ENCODE results near the gene ACTR10.

The ACTR10 gene

DNA sequence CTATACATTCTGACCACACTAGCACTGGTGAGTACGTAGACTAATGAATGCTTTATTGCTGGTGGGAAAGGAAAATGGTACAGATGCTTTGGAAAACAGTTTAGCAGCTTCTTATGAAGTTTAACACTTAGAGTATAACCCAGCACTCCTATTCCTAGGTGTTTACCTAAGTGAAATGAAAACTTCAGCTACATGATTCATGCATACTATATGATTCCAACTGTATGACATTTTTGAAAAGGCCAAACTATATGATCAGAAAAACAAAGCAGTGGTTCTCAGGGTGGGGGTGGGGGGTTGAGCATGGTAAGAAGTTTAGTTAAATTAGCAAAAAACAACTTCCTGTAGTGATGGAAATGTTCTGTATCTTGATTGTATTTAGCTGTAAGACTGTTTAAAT, 76.3 kb downstream of the ACTR10 start:
- H3K4me1 ChIP-seq (ENCODE audit: low read length): no peaks in the 10 kb centered on the region
- H3K4me3 ChIP-seq (ENCODE audit: low read length): no peak overlapping the region
- H3K9ac ChIP-seq (ENCODE audit: low read length): no peak overlapping the region
- no peaks in the 10 kb centered on the region for H3K9me2 ChIP-seq (replicated peaks; ENCODE audit: insufficient read depth, low read length)
- no peak overlapping the region for H3K4me2 ChIP-seq (ENCODE audit: low read depth, low read length)
- TF ChIP-seq EZH2phosphoT487 (IDR thresholded peaks at IDR 0.05; ENCODE audit: low read length) (no peak), EZH2 (optimal IDR thresholded peaks at IDR 0.05; ENCODE audit: low read depth, low read length) (no peak)
- TF ChIP-seq, protein P1, sequence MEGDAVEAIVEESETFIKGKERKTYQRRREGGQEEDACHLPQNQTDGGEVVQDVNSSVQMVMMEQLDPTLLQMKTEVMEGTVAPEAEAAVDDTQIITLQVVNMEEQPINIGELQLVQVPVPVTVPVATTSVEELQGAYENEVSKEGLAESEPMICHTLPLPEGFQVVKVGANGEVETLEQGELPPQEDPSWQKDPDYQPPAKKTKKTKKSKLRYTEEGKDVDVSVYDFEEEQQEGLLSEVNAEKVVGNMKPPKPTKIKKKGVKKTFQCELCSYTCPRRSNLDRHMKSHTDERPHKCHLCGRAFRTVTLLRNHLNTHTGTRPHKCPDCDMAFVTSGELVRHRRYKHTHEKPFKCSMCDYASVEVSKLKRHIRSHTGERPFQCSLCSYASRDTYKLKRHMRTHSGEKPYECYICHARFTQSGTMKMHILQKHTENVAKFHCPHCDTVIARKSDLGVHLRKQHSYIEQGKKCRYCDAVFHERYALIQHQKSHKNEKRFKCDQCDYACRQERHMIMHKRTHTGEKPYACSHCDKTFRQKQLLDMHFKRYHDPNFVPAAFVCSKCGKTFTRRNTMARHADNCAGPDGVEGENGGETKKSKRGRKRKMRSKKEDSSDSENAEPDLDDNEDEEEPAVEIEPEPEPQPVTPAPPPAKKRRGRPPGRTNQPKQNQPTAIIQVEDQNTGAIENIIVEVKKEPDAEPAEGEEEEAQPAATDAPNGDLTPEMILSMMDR (IDR thresholded peaks at IDR 0.05; ENCODE audit: low read length): no peak
- peaks cover 33% of the 10 kb centered on the region for H3K79me2 ChIP-seq (ENCODE audit: low read length)
- H3K36me3 ChIP-seq (replicated peaks; ENCODE audit: insufficient read depth, low read length): no peaks in the 10 kb centered on the region; the same call in 1 of the 2 replicates
- DNase-seq: no peak
- no peaks in the 10 kb centered on the region for H4K20me1 ChIP-seq (ENCODE audit: insufficient read depth, low read length)
- no peaks in the 10 kb centered on the region for H3K9me3 ChIP-seq (replicated peaks; ENCODE audit: insufficient read depth, low read length)
- no peak overlapping the region for H2AFZ ChIP-seq (ENCODE audit: low read length)
- H3K27me3 ChIP-seq (replicated peaks; ENCODE audit: insufficient read depth, low read length): no peaks in the 10 kb centered on the region
- no peaks in the 10 kb centered on the region; the same call in 1 of the 2 replicates for H3F3A ChIP-seq (ENCODE audit: insufficient read depth, low read length)
- H3K27ac ChIP-seq (ENCODE audit: low read length): no peak overlapping the region

DNA sequence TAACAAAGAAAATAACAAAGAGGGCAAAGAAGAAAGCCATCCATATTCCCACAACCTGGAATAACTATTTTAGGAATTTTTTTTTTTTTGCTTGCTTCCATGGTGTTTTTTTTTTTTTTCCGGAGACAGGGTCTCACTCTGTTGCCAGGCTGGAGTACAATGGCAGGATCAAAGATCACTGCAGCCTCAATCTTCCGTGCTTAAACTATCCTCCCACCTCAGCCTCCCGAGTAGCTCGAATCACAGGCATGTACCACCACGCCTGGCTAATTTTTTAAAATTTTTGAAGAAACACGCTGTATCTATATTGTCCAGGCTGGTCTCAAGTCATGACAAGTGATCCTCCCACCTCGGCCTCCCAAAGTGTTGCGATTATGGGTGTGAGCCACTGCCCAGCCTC, 78.2 kb downstream of the ACTR10 start:
- no peak overlapping the region for H2AFZ ChIP-seq (ENCODE audit: low read length)
- H4K20me1 ChIP-seq (ENCODE audit: insufficient read depth, low read length): no peaks in the 10 kb centered on the region
- no peak overlapping the region for H3K27ac ChIP-seq (ENCODE audit: low read length)
- H3K4me2 ChIP-seq (ENCODE audit: low read depth, low read length): no peak overlapping the region
- H3K27me3 ChIP-seq (replicated peaks; ENCODE audit: insufficient read depth, low read length): no peaks in the 10 kb centered on the region
- H3K79me2 ChIP-seq (ENCODE audit: low read length): peaks cover 35% of the 10 kb centered on the region
- H3F3A ChIP-seq (ENCODE audit: insufficient read depth, low read length): no peaks in the 10 kb centered on the region; the same call in 1 of the 2 replicates
- no peak overlapping the region for H3K4me3 ChIP-seq (ENCODE audit: low read length)
- no peaks in the 10 kb centered on the region for H3K9me2 ChIP-seq (replicated peaks; ENCODE audit: insufficient read depth, low read length)
- H3K36me3 ChIP-seq (replicated peaks; ENCODE audit: insufficient read depth, low read length): no peaks in the 10 kb centered on the region
- no peaks in the 10 kb centered on the region for H3K9me3 ChIP-seq (replicated peaks; ENCODE audit: insufficient read depth, low read length)
- no peaks in the 10 kb centered on the region for H3K4me1 ChIP-seq (ENCODE audit: low read length)
- DNase-seq: no peak
- no peak overlapping the region for H3K9ac ChIP-seq (ENCODE audit: low read length)
- TF ChIP-seq EZH2phosphoT487 (IDR thresholded peaks at IDR 0.05; ENCODE audit: low read length) (no peak), EZH2 (optimal IDR thresholded peaks at IDR 0.05; ENCODE audit: low read depth, low read length) (no peak)
- TF ChIP-seq, protein P1 (IDR thresholded peaks at IDR 0.05; ENCODE audit: low read length): no peak

DNA sequence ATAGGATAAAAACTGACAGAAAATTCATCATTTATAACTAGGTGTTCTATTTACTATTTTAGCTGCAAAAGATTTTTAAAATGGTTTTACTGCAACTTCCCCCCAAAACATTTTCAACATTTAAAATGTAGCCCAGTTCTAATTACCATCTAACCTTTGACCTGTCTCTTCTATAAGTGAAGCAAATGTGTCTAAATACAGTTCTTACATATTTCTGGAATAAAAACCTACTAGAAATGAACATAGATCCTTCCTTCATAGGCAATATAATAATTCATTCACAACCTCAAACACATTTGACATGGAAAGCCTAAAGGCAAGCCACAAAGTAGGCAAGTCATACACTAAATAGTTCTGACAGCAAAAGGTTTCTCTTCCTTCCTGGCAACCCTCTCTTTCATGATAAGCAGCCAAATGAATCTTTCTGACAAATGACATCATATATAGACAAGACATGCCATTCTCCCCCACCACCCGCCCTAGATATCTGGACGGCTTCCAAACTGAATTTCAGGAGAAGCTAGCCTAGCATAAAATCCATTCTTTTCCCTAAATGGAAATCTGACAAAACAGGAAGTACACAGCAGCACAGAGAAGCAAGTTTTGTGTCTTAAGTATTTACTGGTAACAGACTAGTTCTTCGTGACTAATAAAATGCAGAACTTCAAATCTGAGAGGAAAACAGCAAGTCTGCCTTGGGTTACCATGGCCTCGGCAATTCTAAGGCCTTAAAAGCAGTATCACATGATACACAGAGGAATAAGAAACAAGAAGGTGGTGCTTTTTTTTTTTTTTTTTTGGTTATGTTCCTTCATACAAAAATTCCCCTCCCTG, 81.2 kb downstream of the ACTR10 start:
- Histone ChIP-seq H3K36me3 (replicated peaks; ENCODE audit: insufficient read depth, low read length) (no peaks in the 10 kb centered on the region), H3K9me3 (replicated peaks; ENCODE audit: insufficient read depth, low read length) (no peaks in the 10 kb centered on the region), H3F3A (ENCODE audit: insufficient read depth, low read length) (no peaks in the 10 kb centered on the region; the same call in 1 of the 2 replicates), H3K27me3 (replicated peaks; ENCODE audit: insufficient read depth, low read length) (no peaks in the 10 kb centered on the region), H3K4me3 (ENCODE audit: low read length) (no peak overlapping the region), H3K9ac (ENCODE audit: low read length) (no peak overlapping the region), H4K20me1 (ENCODE audit: insufficient read depth, low read length) (no peaks in the 10 kb centered on the region), H2AFZ (ENCODE audit: low read length) (no peak overlapping the region), H3K27ac (ENCODE audit: low read length) (no peak overlapping the region), H3K4me1 (ENCODE audit: low read length) (no peaks in the 10 kb centered on the region), H3K9me2 (replicated peaks; ENCODE audit: insufficient read depth, low read length) (no peaks in the 10 kb centered on the region), H3K4me2 (ENCODE audit: low read depth, low read length) (no peak overlapping the region), H3K79me2 (ENCODE audit: low read length) (peaks cover 39% of the 10 kb centered on the region)
- DNase-seq: no peak
- TF ChIP-seq EZH2 (optimal IDR thresholded peaks at IDR 0.05; ENCODE audit: low read depth, low read length) (no peak), EZH2phosphoT487 (IDR thresholded peaks at IDR 0.05; ENCODE audit: low read length) (no peak)
- TF ChIP-seq, protein P1 (IDR thresholded peaks at IDR 0.05; ENCODE audit: low read length): no peak

Measured in MM.1S (cell line).